ENCODE results near the gene FHL2. TPM values are rescaled to one million over a fixed set of nuclear protein-coding genes. Genes with fewer than 3 reads are reported as not detected.

The FHL2 gene
- total and polyA plus RNA-seq, 9 of the 15 experiments (the other 6 are each of a cell fraction or from before 2014, with no cell fraction given) = 7.5 to 33.1 (median 23.9) TPM

DNA sequence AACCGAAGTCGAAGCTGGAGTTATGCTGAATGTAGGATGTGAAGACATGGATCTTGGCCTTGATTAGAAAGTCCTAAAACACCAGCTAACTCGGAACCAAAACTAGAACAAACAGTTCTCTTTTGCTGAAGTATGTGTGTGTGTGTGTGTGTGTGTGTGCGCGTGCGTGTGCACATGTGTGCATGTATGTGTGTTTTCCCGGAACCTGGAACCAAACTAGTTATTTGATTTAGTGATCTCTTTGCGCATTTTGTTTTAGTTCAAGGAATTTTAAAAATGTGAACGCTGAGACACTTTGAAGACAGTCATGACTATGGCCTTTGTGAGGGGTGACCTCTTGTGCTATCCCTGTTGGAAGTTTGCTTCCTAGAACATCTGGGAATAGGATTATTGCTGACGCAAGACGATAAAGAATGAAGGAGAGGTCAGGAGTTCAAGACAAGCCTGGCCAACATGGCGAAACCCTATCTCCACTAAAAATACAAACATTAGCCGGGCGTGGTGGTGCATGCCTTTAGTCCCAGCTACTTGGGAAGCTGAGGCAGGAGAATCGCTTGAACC lies 23.8 kb downstream of the FHL2 start (continued):
- TF ChIP-seq, protein P1, sequence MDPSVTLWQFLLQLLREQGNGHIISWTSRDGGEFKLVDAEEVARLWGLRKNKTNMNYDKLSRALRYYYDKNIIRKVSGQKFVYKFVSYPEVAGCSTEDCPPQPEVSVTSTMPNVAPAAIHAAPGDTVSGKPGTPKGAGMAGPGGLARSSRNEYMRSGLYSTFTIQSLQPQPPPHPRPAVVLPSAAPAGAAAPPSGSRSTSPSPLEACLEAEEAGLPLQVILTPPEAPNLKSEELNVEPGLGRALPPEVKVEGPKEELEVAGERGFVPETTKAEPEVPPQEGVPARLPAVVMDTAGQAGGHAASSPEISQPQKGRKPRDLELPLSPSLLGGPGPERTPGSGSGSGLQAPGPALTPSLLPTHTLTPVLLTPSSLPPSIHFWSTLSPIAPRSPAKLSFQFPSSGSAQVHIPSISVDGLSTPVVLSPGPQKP (CRISPR knock-in tag; IDR thresholded peaks at IDR 0.05) = no peak
- TF ChIP-seq GTF2A2 (tag; IDR thresholded peaks at IDR 0.05) = no peak

DNA sequence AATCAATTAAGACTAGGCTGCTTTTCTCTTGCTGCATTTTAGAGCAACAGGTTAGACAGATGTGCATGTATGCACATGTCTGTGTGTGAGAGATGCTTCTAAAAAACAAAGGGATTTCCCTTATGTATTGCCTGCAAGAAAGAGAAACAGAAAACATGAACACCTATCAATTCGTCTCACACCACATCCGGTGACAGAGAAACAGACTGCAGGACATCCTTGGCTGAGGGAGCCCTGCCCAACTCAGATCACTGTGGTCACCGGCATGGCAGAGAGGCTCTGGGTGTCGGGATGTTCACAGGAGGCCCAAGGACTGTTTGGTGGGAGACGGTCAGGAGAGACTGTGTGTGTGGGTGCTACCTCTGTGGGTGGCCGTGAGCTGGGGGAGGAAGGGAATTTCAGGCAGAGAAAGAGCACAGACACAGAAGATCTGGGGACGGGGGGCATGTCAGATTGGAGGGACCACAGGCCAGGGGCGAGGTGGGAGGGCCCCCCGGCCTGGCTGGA lies 24.9 kb downstream of the FHL2 start:
- Histone ChIP-seq H4K20me1 (replicated peaks; ENCODE audit: control insufficient read depth, insufficient read depth, low read length) (no peaks in the 10 kb centered on the region), H3K4me3 (no peak overlapping the region), H3K4me2 (ENCODE audit: insufficient read depth, low read length) (no peak overlapping the region), H3K27ac (ENCODE audit: extremely low read depth, low read depth, low read length) (no peak overlapping the region), H2AFZ (ENCODE audit: low read depth, low read length) (no peak overlapping the region), H3K9me3 (replicated peaks; ENCODE audit: control insufficient read depth, insufficient read depth, low read depth, low read length) (no peaks in the 10 kb centered on the region), H3K27me3 (ENCODE audit: control insufficient read depth in 2 of 2, insufficient read depth in 2 of 2, low read length in 2 of 2) (no peaks in the 10 kb centered on the region), H3K9ac (ENCODE audit: insufficient read depth in 1 of 2, low read depth in 2 of 2, low read length in 2 of 2) (peak overlapping the region in 1 of 2 experiments; percentile 55; a peak in 1 of 4 replicates), H3K4me1 (replicated peaks in 1 of 2; ENCODE audit: control insufficient read depth in 2 of 2, insufficient read depth in 2 of 2, low read length in 2 of 2) (peaks cover 0 to 4% of the 10 kb centered on the region in 2 experiments; a peak in 2 of 5 replicates), H3K9me1 (ENCODE audit: control insufficient read depth, insufficient read depth, low read length) (no peaks in the 10 kb centered on the region), H3K79me2 (ENCODE audit: control insufficient read depth, insufficient read depth, low read length) (no peaks in the 10 kb centered on the region), H3K36me3 (ENCODE audit: control insufficient read depth, insufficient read depth, low read length) (peaks cover 50% of the 10 kb centered on the region; the same call in 2 of the 3 replicates)
- ChIA-PET POLR2A (interaction anchor here (1.3 to 2.1 kb wide), 2 partner anchors 10 to 144 kb away, joined by 4 to 5 read pairs; no protein-coding TSS in a partner anchor), CTCF (ENCODE audit: low intra/inter-chr PET ratio) (interaction anchor here (0.6 kb wide), 1 partner anchor 148 kb away, joined by 5 read pairs; no protein-coding TSS in a partner anchor)
- BruUV-seq (replicated peaks) = no TSS peak
- no peak for DNase-seq (ENCODE audit: extremely low read depth in 1 of 4, low spot score in 3 of 4)
- intact Hi-C loops (cut with micrococcal nuclease) = loop anchor here (5.0 kb wide), 1 partner anchor 78 kb away; no protein-coding TSS in a partner anchor
- in situ Hi-C loops (cut with MboI) = loop anchor here (5.0 kb wide), 1 partner anchor 148 kb away; no protein-coding TSS in a partner anchor
- FAIRE-seq = no peak
- no peak for ATAC-seq
- 83% methylated on average over 9 of the region's 9 CpGs for WGBS (ENCODE audit: insufficient coverage, low coverage, missing lambda C conversion rate)
- TF ChIP-seq KDM4B (IDR thresholded peaks at IDR 0.05; ENCODE audit: borderline replicate concordance in 2 of 2, low read depth in 1 of 2) (no peak), SMAD2 (IDR thresholded peaks at IDR 0.05; ENCODE audit: low read depth, low read length) (no peak), RNF2 (IDR thresholded peaks at IDR 0.05) (no peak), CBX5 (IDR thresholded peaks at IDR 0.05; ENCODE audit: borderline replicate concordance, low read depth) (no peak), NFIC (IDR thresholded peaks at IDR 0.05) (no peak), ZNF143 (CRISPR knock-in tag; IDR thresholded peaks at IDR 0.05) (no peak), PCBP1 (IDR thresholded peaks at IDR 0.05; ENCODE audit: low read depth, low read length, poor library complexity, severe bottlenecking) (no peak)
- TF ChIP-seq, protein P2, sequence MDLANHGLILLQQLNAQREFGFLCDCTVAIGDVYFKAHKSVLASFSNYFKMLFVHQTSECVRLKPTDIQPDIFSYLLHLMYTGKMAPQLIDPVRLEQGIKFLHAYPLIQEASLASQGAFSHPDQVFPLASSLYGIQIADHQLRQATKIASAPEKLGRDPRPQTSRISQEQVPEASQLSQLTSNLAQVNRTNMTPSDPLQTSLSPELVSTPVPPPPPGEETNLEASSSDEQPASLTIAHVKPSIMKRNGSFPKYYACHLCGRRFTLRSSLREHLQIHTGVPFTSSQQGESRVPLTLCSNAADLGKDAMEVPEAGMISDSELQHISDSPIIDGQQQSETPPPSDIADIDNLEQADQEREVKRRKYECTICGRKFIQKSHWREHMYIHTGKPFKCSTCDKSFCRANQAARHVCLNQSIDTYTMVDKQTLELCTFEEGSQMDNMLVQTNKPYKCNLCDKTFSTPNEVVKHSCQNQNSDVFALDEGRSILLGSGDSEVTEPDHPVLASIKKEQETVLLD (IDR thresholded peaks at IDR 0.05) = no peak
- TF ChIP-seq, protein P3, sequence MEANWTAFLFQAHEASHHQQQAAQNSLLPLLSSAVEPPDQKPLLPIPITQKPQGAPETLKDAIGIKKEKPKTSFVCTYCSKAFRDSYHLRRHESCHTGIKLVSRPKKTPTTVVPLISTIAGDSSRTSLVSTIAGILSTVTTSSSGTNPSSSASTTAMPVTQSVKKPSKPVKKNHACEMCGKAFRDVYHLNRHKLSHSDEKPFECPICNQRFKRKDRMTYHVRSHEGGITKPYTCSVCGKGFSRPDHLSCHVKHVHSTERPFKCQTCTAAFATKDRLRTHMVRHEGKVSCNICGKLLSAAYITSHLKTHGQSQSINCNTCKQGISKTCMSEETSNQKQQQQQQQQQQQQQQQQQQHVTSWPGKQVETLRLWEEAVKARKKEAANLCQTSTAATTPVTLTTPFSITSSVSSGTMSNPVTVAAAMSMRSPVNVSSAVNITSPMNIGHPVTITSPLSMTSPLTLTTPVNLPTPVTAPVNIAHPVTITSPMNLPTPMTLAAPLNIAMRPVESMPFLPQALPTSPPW (CRISPR knock-in tag; IDR thresholded peaks at IDR 0.05) = no peak
- TF ChIP-seq, protein P4, sequence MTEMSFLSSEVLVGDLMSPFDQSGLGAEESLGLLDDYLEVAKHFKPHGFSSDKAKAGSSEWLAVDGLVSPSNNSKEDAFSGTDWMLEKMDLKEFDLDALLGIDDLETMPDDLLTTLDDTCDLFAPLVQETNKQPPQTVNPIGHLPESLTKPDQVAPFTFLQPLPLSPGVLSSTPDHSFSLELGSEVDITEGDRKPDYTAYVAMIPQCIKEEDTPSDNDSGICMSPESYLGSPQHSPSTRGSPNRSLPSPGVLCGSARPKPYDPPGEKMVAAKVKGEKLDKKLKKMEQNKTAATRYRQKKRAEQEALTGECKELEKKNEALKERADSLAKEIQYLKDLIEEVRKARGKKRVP (CRISPR knock-in tag; IDR thresholded peaks at IDR 0.05) = no peak
